HG03066 (cell line): ENCODE measurements around the gene DLGAP4.

Experiments
- ATAC-seq: cut with Tn5 transposase; IDR thresholded peaks from one replicate; pipeline ENCODE4 v1.9.1; 2021; ENCODE audit warnings: low read depth; ENCODE audit not compliant: unreplicated experiment

DLGAP4 gene

GRCh38 chr20:36320898-36321695 lies 15.0 kb downstream of the DLGAP4 start:
- ATAC-seq = no peak

- no peak for ATAC-seq
Observed at GRCh38 chr20:36322131-36322530, 16.0 kb downstream of the DLGAP4 start.

- ATAC-seq = no peak
Observed at GRCh38 chr20:36330091-36330490, 24.0 kb downstream of the DLGAP4 start.

GRCh38 chr20:36331209-36331608 lies 25.1 kb downstream of the DLGAP4 start:
- ATAC-seq = no peak

GRCh38 chr20:36333841-36334240 lies 27.7 kb downstream of the DLGAP4 start:
- no peak for ATAC-seq

- no peak for ATAC-seq
Observed at GRCh38 chr20:36334281-36335205, 28.4 kb downstream of the DLGAP4 start.

- no peak for ATAC-seq
Observed at GRCh38 chr20:36335206-36335870, 29.2 kb downstream of the DLGAP4 start.

- ATAC-seq = no peak
Observed at GRCh38 chr20:36336204-36336603, 30.1 kb downstream of the DLGAP4 start.

- ATAC-seq = no peak
Observed at GRCh38 chr20:36336954-36337704, 31.0 kb downstream of the DLGAP4 start.

- no peak for ATAC-seq
Observed at GRCh38 chr20:36337886-36338285, 31.7 kb downstream of the DLGAP4 start.

- no peak for ATAC-seq
Observed at GRCh38 chr20:36339646-36340592, 33.8 kb downstream of the DLGAP4 start.

- no peak for ATAC-seq
Observed at GRCh38 chr20:36340593-36340990, 34.5 kb downstream of the DLGAP4 start.

- ATAC-seq = no peak
Observed at GRCh38 chr20:36341331-36342020, 35.3 kb downstream of the DLGAP4 start.

GRCh38 chr20:36342331-36343120 lies 36.4 kb downstream of the DLGAP4 start:
- no peak for ATAC-seq

- ATAC-seq = no peak
Observed at GRCh38 chr20:36343641-36344040, 37.5 kb downstream of the DLGAP4 start.

- no peak for ATAC-seq
Observed at GRCh38 chr20:36344517-36345132, 38.5 kb downstream of the DLGAP4 start.

- ATAC-seq = no peak
Observed at GRCh38 chr20:36346256-36346655, 40.1 kb downstream of the DLGAP4 start.
